NOMO-1 treated with dmso at 0.1 percent for 144 hours (cell line): ENCODE data around the gene KRT32.
"Not testable (repeated sequence)": the region's sequence is repeated elsewhere in the genome, so short reads cannot be mapped to it uniquely, and the experiment has no call there.

Experiments
- DNase-seq: peaks from one replicate; lab custom pipeline; 2025; ENCODE audit not compliant: unreplicated experiment; lab: John Stamatoyannopoulos, UW

Gene KRT32

DNA sequence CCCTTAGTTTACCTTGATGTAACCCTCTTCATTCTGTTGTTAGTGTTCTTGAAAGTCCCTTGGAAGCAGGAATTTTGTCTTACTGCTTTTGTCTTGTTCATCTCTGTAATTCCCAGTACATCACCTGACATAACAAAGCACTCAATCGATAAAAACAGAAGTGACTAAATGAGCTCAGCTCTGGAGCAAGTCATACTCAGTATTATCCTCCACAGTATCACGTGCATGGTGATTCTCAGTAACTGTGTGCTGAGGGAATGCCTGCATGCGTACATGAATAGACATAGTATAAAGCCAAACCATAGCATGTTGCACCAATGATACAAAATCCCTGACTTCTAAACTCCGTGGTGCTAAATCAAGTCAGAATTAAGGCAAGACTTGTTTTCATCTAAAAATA lies 33.6 kb downstream of the KRT32 start:
- no peak for DNase-seq

DNA sequence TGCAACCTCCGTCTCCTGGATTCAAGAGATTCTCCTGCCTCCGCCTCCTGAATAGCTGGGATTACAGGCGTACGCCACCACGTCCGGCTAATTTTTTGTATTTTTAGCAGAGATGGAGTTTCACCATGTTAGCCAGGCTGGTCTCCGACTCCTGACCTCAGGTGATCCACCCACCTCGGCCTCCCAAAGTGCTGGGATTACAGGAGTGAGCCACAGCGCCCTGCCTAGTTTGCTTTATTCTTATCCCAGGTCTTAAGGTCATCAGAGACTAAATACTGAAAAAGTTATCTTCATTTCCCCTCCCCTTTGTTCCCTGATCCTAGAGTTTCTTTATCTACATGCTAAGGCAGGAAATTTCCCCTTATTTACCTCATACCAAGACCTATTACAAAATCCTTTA lies 36.8 kb downstream of the KRT32 start:
- not testable (repeated sequence) for DNase-seq

DNA sequence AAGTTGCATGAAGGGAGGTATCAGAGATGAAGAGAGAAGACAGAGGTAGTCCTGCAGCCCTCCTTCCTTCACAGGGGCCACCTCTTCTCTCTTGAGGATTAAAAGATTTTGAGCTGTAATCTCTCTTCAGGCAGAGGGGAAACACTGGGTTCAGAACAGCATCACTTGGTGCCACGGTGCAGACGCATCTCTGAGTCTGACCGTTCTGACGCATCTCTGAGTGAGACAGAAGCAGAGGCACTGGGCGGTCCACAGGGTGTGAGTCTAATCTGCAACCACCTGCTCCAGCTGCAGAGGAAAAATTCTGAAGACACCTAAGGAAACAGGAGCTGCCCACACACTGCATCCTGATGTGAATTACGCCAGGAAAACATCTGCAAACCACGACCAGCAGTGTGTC lies 37.5 kb downstream of the KRT32 start:
- DNase-seq: no peak

DNA sequence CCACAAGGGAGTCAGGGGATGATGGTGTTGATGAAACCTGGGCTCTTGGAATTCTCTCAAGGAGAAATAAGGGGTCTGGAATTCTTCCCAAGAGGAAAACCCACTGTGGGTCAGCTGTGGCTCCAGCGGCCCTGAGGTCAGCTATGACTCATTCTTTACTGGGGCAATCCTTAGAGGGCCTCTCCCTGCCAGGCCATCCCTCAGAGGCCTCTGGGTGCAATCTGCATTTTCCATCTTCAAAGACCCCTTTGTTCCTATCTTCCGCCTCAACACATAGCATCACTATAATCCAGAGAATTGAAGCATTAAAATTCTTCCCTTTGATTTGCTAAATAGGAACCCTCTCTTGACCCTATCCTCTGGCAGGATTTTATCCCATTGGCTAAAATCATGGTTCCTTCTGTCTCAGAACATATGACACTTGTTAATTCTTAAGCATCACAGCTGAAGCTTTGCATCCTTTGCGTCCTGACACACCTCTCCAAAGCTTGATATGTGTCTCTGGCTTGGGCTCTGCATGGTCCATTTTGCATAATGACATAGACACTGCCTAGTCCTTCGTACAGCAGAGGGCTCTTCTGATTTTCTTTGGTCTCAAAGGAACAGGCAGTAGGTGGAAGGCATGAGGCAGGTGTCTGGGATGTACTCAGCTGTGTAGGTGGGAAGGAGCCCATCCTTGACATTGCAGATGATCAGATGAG lies 38.4 kb downstream of the KRT32 start:
- DNase-seq: no peak

DNA sequence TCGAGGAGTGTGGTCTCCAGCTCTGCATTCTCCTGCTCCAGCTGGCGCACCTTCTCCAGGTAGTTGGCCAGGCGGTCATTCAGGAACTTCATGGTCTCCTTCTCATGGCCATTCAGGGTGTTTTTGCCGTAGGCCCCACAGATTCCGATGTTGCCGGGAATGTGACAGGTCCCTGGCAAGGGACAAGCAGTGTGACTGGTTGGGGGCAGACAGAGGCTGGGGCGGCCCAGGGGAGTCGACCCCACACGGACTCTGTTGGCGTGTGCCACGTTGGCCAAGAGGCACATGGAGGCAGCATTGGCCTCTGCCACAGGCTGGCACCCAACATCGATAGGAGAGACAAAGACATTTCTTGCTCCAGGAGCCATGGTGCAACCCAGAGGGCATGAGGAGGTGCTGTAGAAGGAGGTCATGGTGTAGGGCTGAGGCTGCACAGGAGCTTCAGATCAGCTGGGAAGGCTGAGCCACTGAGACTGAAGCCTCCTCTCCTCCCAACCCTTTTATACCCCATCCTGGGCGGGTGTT lies 43.0 kb downstream of the KRT32 start, which contains the start of gene KRT37:
TSS of gene KRT37 (minus strand) at position 475 of the 525 bp plus-strand sequence. CDS start at position 413, 62 bp downstream.
- no peak for DNase-seq

DNA sequence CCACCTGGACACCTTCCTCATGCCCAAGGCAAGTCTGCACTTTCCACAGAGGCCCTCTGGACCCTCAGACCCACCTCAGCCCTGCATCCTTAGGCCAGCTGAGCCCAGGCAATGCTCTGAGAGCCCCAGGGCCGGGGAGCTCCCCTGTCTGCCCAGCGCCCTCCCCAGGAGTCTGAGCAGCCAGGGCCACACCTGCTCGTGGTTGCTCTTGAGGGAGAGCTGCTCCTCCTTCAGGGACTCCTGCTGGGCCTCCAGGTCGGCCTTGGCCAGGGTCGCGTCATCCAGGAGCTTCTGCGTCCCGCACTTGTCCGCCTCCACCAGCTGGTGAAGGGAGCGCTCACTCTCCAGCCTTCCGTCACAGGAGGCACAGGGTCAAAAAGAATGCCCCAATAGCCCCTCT lies 44.6 kb downstream of the KRT32 start:
- not testable (repeated sequence) for DNase-seq

DNA sequence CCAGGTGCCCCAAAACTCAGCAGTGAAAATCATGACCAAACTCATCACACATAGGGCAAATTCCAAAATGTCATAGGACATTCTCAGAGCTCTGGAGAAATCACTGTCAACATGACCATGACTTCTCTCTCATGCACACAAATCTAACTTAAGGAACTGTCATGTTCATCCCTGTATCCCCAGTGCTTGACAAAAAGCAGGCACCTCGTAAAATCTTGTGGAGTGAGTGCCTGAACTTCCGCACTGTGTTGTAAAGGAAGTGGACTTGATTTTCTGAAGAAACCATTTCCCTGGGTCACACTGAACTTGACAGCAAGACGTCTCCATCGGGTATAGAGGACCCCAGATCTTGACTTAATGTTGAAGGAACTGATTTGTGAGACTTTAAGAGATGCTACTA lies 45.6 kb downstream of the KRT32 start:
- no peak for DNase-seq

DNA sequence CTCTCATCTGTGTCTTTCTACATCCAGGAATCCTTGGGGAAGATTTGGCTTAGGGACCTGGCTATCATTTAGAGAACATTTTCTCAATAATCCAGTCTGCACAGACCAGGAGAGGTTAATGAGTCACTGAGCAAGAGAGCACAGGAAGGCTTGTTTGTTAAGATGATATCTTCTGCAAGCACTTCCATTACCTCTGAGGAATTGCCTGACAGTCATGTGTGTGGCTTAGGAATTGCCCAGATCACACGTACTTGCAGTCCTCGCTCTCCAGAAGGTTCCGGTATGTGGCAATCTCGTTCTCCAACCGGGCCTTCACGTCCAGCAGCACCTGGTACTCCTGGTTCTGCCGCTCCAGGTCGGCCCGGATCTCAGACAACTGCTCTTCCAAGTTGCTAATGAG lies 46.1 kb downstream of the KRT32 start:
- DNase-seq: no peak

DNA sequence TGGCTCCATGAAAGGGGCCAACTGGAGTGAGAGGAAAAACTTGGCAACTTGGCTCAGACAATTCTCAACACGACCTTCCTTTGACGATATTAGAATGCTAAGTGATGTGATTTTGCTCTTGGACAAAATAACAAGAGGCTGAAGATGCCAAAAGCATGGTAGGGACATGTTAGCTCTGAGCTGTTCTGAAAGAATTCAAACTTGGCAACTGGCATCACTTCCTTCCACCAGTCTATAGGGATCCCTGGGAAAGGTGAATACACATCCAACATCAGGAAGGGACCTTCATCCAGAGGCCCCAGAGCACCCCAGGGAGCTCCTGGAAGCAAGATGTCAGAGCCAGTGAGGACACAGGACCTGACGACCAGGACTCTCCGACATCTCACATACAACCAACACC lies 47.1 kb downstream of the KRT32 start:
- no peak for DNase-seq

DNA sequence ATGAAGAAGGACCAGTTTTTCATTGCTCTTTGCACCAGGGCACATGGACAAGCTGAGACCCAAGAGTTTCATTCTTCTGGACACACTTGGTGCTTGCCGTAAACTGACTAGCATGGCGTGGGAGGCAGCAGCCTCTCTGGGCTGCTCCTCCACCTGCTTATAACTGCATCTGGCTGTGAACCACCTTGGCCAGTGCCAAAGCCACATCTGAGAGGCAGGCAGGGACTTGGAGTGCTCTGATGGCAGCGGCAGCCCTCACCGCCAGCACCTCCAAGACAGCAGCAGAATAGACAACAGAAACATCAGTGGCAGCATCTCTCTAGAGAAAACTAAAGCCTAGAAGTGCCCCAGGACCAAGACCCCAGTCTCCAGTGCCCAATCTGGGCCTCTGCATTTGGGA lies 47.5 kb downstream of the KRT32 start:
- DNase-seq: no peak

DNA sequence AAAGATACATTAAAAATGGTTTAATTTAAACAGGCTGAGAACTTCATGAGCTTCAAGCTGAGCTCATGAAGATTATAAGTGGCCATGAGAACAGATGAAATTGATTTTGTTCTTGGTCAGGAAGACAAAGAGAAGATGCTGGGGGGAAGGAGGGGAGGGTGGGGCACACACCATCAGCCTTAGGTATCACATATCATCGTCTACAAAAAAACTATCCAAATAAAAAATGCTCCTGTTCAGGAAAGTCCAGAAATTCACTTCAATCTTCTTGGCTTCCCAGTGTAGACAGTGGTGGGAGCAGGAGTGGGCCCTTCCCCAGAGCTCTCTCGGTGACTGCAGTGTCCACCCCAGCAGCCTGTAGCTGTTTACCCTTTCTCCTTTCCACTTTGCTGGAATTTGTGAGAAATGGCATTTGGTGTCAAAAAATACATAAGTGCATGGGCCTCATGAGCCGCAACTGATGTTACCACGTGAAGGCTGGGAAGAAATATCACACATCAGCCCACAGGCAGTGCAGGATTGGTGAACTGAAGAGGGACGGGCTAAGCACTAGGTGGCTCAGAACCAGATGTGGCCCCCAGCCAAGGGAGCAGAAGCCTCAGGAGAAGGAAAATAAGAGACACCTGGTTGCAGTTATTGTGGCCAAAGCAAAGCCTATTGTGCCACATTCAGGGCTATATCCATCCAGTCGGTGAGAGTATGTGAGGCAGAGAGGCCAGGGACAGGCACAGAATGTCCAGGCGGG lies 48.9 kb downstream of the KRT32 start:
- DNase-seq: no peak

DNA sequence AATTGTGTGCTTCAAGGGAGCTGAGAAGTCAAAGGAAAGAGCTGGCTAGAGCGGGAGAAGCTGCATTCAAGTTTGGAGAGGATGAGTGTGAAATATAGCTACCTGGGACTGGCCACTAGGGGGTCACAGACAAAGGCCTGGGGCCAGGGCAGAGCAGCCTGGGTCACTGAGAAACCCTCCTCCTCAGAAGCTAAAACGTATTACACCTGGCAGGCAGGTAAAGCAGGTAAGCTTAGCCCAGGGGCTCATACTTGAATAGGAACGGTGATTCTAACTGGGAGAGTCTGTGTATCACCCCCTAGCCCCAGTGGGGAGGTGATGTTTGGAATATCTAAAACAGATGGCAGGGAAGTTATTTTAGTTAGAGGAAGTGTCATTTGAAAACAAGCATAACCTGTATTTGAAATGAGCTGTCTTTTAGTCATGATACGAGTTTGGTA lies 49.6 kb downstream of the KRT32 start:
- DNase-seq: peak; percentile 10

DNA sequence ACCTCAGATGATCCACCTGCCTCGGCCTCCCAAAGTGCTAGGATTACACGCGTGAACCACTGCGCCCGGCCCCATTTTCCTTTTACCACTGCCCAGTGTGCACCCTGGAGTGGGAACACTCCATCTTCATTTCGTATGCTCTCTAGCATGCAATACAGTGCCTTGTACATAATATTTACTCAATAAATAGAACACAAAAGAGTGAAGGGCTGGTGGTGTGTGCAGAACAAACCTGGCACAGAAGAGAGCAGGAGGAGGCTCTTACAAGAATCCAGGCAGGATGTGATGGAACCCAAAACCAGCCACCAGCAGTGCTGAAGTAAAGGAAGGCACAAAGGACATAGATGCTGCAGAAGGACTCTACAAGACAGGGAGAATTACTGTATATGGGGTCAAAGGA lies 50.1 kb downstream of the KRT32 start:
- DNase-seq: no peak

DNA sequence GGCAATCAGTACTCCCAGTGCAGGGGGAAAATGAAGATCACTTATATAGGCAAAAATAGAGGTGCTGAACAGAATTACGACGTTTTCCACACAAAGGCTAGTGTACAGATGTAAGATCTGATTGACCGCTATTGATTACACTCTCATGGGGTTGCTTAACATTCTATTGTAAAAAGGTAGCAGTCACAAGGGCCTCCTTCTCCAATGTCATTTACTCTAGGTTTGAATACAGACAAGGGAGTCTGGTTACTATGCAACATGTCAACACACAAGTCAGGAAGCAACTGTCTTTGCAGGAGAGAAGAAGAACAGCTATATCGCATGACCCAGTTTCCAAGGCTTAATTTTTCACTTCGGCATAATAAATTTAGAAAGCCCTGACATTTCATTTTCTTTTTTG lies 50.7 kb downstream of the KRT32 start:
- no peak for DNase-seq

DNA sequence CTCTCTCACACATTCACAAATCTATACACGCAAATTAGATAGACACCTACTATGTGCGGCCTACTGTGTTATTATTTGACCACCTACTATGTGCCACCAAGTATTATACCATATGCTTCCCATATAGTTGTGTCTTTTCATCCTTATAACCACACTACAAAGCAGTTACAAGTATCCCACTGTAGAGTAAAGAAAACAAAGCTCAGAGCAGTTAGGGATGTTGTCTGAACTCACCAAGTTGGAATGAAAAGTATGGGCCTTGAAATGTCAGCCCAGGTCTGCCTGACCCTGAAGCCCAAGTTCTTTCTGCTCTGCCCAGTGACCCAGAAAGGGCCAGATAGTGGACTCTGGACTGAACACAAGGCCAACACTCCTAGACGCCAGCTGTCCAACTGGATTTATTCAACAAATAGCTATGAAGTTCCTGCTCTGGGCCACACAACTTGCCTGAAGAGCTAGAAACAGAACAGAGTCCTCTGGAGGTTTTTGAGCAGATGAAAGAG lies 51.3 kb downstream of the KRT32 start:
- DNase-seq: no peak

DNA sequence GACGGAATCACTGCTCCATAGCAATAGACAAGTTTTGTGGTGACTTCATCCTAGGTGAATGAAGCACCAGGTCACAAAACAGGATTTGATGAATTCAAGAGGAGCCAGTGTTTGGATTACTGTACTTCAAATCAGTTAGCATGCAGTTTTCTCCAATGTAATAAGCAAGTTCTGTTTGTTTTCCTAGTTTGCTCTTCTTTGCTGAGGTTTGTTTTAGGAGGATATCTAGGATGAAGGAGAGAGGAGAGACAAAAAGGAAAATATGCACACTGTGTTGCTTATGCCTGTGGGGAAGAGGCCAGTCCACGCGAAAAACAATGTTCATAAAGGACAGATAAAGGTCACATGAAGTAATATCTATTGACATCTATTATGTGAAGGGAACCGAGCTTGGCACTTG lies 51.8 kb downstream of the KRT32 start:
- DNase-seq: no peak

DNA sequence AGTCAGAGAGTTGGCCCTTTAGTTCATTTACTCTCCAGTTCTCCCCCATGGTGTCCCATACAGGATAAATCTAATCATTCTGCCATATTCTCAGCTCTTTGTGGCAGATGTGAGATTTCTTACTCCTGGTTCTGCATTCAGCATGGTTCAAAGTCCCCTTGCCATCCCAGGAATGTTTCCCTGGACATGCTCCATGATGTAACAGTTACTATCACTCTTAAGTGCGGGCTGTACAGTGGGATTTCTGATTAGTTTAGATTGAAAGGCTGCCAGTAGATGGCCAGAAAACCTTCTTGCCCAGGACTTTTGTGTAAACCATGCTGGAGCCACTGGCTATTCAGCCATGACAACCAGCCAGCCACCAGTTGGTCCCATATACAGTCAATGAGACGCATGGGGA lies 53.2 kb downstream of the KRT32 start:
- DNase-seq: no peak

DNA sequence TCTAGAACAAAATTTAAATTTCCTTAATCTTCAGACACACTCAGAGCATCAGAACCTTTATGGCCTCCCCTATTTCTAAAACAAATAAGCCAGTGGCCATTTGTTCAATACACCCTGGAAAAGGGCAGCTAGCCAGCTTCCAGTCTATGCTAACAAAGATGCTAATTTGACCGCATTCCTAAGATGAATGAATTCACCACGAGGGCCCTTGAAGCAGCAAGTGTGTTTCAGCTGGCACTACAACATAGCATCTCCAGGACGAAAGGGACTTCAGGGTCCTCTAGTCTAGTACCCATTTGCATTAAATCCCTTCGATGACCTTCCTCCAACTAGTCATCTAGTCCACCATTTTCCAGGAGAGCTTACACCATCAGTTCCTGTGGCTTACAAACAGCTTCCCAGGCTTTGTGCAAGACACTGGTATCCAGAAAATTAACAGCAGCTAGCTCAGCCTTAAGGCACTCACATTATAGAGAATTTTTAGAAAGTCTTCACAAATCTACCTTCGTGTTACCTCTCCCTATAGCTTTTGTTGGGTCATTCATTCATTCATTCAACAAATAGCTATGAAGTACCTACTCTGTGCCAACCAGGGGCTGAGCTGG lies 53.7 kb downstream of the KRT32 start:
- no peak for DNase-seq

DNA sequence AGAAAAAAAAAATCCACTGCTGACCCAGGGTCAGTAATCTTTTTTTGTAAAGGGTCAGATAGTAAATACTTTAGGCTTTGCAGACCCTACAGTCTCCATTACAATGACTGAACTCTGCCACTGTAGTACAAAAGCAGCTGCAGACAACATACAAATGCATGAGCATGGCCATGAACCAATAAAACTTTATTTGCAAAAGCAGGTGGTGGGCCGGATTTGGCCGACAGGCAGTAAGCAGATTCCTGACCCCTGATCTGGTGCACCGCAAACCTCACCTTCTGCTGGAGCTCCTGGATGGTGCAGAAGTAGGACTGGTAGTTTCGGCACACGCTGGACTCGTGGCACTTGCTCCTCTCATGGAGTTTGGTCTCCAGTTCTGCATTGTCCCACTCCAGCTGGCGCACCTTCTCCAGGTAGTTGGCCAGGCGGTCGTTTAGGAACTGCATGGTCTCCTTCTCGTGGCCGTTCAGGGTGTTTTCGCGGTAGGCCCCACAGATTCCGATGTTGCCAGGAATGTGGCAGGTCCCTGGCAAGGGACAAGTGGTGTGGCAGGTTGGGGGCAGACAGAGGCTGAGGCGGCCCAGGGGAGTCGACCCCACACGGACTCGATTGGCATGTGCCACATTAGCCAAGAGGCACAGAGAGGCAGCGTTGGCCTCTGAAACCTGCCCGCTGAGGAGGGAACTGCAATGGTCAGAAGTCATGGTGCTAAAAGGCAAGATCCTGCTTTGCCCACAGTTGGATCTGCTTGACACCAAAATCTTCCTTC lies 55.9 kb downstream of the KRT32 start:
- no peak for DNase-seq
